Activated gamma-delta T cell (primary cell): Measurements from ENCODE around the gene EFNB2.

ENCODE experiments used
- DNase-seq: peaks from one replicate; lab custom pipeline; 2025; lab: John Stamatoyannopoulos, UW

The EFNB2 gene

DNA sequence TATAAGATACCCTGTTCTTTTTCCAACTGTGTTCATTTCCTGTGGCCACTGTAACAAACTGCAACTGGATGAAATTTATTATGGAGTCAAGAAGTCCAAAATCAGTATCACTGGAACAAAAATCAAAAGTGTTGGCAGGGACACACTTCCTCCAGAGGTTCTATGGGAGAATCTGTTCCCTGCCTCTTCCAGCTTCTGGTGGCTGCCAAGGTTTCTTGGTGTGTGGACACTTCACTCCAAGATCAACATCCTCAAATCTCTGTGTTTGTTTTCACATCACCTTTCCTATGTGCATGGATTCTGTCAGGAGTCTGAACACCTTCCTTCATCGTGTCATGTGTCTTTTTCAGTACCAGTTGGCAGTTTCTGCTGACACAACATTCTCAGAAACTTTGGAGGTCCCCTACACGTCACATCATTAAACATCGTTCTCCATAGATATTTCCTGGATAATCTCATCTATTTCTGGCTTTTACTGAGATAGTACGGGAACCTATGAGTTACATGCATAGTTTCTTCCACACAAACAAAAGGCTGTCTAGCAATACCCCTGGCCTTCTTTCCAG is 15.2 kb upstream of the EFNB2 start:
- DNase-seq = no peak

- no peak for DNase-seq
Measured at GRCh38 chr13:106548064-106548696, 12.7 kb upstream of the EFNB2 start.

DNA sequence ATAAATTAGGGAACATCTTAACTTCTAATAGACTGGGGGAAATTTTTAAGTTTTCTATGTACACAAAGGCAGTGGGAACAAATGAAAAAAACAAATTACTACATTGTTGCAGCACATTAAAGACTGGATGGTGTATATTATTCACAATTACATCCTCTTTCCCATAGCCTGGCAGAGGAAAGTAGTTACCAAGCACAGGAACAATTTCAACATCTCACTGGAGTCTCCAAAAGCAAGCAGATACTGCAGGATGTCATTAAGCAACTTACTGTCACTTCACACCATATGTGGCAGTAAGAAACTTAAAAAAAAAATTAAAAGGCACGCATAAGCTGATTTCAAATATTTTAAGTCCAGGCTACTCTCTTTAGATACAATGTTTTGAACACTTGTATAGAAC is 6.4 kb upstream of the EFNB2 start:
- DNase-seq = no peak

DNA sequence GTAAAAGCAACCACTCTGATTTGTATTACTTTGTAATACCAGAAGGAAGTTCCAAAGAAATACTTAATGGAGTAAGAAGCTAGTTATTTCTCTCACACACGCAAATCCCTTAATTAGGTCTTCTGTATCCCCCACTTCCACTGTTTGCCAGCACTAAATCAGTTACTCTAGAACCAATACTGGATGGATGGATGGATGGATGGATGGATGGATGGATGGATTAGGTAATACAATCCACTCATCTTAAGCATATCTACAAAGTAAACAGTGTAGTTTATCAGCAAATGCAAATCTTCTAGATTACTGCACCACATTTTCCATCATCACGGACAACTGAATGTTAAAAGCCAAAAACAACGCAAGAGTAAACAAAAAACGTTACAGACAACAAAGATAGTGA is 5.2 kb upstream of the EFNB2 start:
- DNase-seq = no peak

DNA sequence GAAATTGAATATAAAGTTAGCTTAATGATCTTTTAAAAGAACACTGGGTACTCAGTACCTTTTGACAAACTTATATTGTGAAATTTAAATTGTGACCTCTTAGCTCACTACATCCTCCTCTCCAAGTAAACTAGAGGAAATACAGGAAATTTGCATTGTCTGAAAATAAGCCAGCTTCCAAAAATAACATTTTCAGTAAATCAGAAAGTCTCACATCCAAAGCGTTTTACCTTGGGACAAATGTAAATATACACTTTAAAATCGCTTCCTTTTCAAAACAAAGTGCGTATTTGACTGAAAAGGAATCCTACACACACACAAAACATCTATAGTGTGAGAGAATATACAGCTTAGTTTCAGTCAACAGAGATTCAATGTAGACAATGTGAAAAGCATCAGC is 2.1 kb upstream of the EFNB2 start:
- DNase-seq = no peak

DNA sequence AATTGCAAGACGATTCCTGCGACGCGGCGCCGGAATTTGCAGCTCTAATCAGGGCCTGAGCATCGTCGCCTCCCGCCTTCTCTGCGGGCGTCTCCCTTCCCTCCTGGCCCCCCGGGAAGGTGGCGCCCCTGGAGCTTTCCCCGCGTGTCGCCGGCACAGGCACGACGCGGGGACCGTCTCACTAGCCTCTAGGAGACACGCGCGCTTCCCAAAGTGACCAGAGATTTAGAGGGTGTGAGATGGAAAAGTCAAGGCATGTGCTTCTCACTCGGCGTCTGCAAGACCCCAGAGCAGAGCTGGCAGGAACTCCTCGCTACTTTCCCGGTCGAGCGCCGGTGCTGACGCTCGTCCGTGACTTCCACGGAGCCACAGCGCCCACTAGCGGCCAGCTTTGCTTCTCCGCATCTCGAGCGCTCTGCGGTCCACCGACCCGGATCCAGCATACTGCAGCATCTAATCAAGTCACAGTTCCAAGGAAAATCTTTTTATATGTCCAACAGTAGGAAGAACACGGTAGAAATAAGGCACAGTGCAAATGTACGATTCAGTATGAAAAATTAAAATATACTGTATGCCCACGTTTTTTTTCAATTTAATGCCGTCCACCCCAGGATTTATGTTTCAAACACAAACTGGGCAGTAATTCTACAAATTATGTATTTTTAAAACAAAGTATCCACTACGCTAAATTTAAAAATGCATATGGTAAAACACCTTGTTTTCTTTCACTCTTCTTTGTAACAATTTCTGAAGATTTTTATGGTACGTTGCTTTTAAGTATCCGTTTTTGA is 977 bp upstream of the EFNB2 start:
- peak; percentile 65 for DNase-seq

- DNase-seq = peak; percentile 36
Measured at GRCh38 chr13:106534639-106535551, 567 bp downstream of the EFNB2 start.

- peak; percentile 9 for DNase-seq
Measured at GRCh38 chr13:106533943-106534638, 1.4 kb downstream of the EFNB2 start.

- DNase-seq = peak; percentile 6
Measured at GRCh38 chr13:106533101-106533942, 2.1 kb downstream of the EFNB2 start.

DNA sequence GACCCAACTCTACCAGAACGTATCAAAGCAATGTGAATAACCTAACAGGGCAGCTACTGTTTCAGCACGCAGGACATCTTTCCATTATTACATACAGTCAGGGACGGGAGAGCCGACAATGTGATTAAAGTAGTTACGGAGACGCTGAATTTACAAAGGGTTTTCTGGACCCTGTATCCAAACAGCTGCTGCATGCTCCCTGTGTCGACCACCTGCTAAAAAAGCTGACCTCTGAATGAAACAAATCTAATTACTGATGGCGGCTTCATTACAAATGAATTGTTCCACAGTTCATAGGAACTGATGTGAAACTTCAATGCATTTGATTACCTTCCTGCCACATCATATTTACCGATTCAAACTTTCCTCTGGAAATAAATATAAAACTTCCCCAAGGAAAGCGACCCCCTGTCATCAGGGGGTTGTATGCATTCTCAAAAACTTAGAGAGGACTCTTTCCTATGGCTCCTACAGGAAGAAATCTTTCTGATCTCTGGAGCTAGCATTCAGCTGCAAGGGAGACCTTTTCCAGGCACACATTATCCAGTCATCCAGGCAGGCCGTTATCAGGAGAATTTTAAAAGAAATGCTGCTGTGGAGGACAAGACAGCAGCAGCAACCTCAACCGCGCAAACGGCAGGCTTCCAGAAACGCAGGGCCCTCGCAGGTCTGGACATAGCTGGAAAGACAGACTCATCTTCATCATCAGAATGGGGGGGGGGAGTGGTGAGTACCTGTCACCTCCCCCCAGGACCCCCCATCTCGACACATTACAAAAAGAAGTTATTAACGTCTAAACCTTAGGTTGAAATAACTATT is 3.1 kb downstream of the EFNB2 start:
- no peak for DNase-seq

GRCh38 chr13:106530980-106531481 is 4.4 kb downstream of the EFNB2 start:
- DNase-seq = no peak

DNA sequence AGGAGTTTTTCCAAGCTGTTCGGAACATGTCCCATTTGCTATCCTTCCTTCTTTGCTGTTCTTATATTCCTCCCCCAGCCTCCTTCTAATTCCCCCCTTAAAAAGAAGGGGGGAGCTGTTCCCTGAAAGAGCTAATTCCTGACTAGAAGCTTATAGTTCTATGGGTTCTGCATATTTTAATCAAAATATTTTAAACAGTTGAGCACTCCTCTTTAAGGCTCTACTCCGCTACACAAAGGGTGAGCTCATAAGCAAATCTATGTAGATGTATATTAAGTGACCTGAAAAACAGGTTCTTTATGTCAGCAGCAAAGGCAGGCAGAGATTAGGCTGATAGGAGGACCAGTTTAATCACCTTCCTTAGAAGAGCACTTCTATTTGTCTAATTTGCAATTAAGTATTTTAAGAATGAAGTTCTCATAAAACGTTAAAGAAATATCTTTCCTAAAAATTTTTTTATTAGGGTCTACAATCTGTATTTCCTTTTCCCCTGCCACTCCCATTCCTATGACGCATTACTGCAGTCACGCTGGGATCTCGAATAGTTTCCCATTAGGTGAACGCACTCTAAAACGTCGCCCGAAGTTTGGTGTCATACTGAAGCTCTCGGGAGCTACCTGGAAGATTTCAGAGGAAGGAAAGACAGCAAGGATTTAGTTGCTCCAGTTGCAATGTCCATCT is 5.2 kb downstream of the EFNB2 start:
- DNase-seq = no peak

DNA sequence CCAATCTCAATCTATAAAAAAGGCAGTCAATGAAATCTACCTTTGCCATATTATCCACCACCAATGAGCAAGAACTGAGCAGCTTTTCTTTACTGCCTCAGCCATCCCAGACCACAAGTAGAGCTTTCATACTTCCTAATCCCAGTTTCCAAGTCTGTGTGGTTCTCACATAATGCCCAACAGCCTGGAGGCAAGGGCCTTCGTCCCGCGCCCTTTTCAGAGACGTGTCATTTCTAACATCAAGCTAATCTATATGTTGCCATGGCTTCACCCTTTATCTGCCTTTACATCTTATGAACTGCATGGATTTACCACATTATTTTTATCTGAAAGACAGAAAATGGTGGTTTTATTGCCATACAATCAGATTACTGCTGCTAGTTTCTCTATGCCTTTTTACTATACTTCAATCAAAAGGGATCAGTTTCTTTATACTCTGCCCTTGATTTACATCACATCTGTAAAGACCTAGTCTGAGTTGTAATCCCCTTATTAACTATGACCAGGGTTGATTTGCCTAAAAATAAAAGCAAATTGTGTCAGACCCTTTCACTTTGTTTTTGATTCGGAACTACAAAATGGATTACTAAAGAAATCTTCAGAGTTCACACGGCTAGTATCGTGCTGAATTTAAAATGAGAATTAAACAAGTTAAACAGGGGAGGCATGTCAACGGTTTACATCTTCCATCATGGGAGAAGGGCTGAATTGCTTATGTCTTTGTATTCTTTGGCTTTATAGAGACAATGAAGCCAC is 5.9 kb downstream of the EFNB2 start:
- DNase-seq = no peak

DNA sequence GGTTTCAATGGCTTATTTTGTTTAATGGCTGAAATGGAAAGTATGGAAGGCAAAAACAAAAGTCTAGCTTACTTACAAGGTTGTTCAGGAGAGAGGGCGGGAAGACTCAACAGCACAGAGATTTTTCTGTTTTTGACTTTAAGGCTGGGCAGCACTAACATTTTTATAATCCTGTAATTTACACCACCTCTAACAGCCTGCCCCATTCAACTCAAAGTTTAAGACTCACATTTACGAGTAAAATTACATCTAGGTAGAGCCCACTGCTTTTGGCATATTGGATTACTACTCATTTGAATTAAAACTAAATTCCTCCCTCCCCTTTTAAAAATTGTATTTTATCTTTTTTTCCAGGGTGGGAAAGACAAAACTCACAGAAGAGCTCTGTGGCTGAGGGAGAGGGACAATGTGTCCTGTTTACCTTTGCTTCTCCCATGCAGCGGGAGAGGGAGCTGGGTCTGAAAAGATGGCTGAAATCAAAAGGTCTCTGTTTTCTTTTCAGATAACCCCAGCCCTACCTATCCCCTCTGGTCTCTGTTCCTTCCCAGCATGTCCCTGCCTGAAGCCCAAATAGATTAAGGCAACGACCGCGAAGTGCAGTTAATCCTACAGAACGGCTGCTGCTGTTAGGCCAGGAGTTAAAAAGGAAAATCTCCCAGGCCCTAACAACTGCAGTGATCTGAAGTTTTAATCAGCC is 6.6 kb downstream of the EFNB2 start:
- DNase-seq = no peak

- DNase-seq = no peak
Measured at GRCh38 chr13:106527826-106528225, 7.6 kb downstream of the EFNB2 start.

DNA sequence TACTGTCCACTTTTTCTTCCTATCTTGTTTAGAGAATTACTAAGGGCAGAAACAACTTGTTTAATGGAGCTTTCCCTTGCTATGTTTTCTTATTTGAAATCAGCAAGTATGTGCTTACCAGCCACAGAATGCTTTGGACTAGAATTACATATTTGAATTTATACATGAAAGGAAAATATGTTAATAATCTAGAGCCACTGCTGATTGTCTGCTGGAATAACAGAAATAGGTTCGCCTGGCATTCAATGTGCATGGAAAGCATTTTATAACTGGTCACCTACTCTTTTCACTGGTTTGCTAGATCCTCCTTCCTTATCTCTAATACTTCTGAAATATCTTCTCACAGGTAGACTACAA is 8.0 kb downstream of the EFNB2 start:
- DNase-seq = no peak

DNA sequence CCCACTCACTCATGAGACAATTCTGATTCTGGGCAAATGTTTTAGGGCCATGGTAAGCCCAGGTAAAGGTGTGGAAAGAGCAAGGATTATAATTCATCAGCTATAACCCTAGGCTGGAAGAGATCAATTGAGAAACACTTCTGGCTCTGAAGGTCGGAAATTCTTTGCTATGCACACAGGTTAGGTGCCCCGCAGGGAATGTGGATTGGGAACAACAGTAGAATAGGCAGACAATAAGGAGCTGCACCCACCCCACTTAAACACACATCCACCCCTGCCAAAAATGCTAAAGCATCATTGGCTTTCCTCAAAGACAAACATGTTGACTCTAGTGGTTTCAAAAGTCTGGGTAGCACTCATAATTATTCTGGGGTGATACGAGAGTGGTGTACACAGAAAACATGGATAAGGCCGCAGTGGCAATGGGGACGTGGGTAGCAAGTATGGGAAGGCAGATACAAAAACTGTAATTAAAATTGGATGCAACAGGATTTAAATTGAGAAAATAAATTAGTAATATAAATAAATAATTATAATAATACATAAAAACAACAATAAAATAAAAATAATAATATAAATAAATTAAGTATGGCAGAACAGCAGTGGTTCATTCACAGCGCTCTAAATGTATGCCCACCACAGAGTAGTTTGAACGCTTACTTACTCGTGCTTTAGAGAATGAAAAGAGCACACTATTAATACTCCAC is 8.6 kb downstream of the EFNB2 start:
- DNase-seq = no peak
